DMS114 treated with DMSO at 0.1 percent for 48 hours (cell line): ENCODE measurements around the gene IGLL1.
"Not testable (repeated sequence)": the region's sequence is repeated elsewhere in the genome, so short reads cannot be mapped to it uniquely, and the experiment has no call there.

Source experiments
- DNase-seq: peaks from one replicate; lab custom pipeline; 2025; ENCODE audit not compliant: unreplicated experiment; lab: John Stamatoyannopoulos, UW

The IGLL1 gene

DNA sequence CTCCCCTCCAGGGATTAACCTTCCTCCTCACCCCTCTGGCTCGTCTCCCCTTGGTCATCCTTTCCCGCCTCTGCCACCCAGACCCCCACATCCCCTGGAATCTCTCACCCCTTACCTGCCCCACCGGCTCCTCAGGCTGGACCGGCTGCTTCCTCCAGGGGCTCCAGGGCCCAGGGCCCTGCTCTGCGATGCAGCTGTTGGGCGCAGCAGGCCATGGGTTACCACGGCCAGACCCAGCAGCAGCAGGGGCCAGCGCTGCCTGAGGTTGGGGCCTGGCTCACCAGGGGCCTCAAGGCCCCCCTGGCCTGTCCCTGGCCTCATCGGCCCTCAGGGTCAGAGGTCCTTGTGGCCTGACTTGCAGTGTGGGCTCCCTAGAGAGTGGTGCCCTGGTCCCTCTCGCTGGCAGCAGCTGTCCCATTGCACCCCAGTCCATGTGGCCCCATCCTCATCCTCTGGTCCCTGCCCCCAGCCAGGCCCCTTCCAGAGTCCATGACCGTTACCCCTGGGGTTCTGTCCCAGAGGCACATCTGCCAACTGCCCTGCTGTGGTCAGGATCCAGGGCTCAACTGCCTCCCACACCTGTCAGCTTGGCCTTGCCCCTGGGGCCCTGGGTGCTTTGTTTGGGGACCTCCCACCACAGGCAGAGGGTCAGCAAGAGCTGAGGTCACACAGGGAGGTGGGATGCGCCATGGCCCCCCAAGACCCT, at the start of gene IGLL1:
Gene IGLL1 (minus strand): TSS at position 421 of the 706 bp plus-strand sequence. CDS start 100 bp downstream, at position 321.
- DNase-seq, result no peak

DNA sequence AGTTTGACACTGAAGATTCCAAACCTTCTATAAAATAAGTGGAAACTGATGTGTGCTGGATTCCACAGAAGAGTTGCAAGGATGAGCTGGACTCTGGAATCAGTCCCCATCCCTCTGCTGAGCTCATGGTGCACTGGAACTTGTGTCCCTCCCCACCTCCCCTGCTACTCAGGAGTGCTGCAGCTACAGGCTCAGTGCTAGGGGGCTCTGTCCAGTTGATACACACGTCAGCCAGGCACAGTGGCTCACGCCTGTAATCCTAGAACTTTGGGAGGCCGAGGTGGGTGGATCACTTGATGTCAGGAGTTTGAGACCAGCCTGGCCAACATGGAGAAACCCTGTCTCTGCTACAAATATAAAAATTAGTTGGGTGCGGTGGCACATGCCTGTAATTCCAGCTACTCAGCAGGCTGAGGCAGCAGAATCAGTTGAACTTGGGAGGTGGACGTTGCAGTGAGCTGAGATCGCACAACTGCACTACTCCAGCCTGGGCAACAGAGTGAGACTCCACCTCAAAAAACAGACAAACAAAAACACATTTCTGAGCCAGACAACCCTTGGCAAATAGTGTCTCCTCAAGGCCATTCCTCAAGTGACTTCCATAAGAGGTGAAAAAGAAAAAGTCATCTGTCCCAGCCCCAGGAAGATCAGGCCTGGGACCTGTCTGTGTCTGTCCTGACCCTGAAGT, 48.1 kb upstream of the IGLL1 start:
- DNase-seq, result not testable (repeated sequence)

- DNase-seq, result peak; percentile 12
Observed at GRCh38 chr22:23627401-23628055, 47.4 kb upstream of the IGLL1 start.

DNA sequence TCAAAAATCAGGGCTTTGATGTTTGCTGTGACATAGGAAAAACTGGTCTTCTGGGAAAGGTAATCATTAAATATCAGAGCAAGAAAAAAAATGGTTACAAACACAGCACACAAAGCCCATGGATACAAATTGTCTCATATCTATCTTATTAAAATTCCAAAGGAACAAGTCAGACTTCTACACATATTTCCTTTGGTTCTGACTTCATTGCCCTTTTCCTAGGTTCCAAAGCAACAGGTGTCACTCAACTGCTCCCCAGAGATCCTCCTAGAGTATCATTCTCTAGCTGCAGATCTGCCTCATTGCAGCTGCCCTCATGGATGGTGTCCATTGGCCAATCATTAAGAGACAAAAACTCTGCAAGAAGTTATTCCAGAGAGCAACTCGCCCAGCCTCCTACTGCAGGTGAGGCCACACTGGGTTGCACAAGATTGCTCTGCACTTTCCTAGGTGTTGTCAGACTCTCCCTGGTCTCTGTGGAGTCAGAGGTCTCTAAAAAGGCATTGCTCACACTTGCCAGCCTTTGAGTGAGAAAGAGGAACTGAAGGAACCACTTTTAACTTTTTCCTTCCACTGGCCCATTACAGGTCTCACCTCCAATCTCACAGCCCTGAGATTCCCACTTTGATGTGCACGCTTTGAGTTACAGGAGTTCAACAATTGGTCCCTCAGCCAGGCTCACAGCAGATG, 46.3 kb upstream of the IGLL1 start:
- DNase-seq, result no peak

DNA sequence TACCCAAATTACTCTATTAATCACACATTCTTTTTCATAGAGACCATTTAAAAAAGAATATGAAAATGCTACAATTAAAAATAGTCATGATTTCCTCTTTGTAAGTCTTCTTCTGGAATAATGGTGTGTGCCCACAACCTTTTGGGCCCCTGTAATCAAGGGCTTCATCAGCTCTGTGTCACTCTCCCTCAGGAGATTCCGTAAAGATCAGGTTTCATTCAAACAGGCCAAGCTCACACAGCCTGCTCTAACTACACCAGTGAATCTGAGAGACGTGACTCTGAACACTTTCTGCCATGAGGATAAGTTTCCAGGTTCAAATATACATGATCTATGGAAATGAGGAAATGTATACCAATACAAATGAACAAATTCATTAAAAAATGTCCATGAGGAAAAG, 42.5 kb upstream of the IGLL1 start:
- no peak for DNase-seq

GRCh38 chr22:23621916-23622315, 41.8 kb upstream of the IGLL1 start:
- DNase-seq, result not testable (repeated sequence)

DNA sequence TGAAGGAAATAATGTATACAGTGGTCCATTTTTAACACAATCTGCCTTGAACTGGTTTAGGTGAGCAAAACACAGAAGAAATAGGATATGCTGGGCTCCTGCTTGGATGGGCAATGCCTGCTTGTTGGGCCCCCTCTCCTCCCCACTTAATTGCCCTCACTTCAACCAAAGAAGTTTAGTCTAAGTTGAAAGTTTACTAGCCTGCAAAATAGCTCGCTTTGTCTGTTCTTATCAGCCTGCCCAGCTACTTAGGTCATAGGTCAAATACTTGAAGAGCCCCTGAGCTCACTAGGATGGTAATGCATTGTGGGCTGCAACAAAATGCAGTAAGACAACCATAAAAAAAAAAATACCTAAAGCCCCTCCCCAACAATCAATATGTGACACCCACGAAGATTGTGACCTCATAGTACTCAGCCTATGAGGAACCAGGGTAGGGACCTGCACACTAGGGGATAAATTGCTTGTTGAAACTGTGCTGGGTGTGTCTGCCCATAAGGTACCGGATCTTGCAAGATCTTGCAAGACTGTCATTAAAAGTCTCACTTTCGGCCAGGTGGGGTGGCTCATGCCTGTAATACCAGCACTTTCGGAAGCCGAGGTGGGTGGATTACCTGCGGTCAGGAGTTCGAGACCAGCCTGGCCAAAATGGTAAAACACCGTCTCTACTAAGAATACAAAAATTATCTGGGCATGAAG, 41.1 kb upstream of the IGLL1 start:
- no peak for DNase-seq

GRCh38 chr22:23613193-23613972, 33.3 kb upstream of the IGLL1 start:
- no peak for DNase-seq

DNA sequence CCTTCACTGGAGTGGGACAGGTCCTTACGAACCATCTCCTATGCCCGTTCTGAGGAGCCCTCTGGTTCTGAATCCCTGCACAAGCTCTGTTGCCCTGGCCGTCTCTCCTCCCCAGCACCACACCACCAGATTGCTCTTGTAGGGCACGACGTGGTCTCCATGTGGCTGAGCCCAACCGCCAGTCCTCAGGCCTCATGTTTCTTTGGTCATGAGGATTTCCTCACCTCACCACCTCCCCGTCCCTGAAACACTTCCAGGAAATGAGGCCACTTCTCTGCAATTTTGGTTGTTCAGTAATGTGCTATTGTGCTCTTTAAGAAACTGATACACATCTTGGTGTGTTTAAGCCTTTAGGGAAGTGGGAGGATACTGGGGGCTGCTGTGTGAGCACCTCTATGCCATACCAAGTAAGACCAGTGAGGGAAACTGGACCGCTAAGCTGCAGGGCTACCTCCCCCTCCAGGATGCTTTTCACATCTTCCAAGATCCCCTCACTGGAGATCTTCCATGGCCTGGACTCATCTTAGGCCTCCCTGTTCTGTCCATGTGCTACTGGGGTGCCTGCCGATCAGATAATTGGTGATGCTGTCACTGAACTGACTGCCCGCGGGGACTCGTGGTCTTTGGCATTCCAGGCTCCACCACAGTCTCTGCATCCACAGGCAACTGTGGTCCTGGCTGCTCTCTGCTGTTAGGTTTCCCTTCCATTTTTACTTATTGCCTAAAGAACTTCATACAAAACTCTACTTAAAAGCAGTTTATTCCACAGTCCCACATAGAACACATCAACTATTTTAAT, 30.1 kb upstream of the IGLL1 start:
- DNase-seq, result no peak

DNA sequence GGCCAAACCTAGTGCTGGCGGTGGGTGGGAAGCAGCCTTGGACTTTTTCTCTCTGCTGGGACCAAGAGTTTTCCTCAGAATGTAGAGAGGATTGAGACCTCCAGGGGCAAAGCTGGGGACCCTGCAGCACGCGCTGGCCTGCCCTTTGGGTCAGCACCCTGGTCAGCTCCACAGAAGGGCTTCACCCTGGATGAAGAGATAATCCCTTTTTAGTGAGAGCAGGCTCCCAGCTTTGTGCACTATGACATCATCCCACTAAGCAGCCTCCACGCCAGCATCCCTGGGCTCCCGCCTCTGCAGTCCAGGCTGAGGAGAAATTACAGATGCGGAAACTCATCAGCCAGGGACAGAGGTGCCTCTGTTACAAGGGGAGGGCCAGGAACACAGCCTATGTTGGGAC, 28.5 kb upstream of the IGLL1 start:
- no peak for DNase-seq

DNA sequence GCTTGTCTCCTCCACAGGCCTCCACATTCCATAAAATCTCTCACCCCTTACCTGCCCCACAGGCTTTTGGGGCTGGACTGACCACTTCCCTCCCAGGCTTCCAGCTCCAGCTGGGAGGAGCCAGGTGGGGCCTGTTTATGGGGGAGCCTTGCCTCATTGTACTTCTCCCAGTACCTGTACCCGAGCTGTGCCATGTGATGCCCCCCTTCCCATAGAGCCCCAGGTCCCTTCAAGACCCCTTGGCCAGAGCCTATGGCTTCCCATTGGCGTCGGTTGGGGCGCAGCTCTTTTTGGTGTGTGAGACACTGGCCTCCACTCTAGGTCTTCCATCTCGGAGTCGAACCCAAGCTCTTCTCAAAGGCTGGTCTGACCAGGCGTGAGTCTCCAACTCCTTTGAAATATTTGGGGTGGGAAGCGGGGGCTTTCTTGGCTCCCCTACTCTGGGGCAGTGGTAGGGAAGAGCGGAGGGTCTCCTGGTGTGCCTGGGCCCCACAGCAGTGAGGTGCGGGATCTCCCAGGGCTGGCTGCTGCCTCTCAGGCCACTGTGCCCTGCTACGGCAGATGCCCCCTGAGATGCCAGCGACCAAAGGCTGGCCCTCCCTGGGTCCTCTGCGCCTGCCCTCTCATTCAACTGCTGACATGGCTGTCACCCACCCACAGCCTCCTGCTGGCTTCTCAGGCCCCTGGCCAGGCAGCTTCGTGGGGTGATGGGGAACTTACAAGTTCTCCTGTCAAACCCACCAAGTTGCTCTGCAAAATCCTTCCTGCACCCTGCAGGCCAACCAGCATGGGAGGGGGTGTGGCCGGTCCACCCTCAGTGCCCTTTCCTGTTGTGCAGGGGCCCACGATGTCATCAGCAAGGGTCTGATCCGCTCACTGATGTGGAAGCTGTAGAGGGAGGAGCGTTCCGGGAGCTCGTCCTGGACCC, 26.4 kb upstream of the IGLL1 start:
- no peak for DNase-seq

GRCh38 chr22:23604939-23605712, 25.0 kb upstream of the IGLL1 start:
- DNase-seq, result no peak

DNA sequence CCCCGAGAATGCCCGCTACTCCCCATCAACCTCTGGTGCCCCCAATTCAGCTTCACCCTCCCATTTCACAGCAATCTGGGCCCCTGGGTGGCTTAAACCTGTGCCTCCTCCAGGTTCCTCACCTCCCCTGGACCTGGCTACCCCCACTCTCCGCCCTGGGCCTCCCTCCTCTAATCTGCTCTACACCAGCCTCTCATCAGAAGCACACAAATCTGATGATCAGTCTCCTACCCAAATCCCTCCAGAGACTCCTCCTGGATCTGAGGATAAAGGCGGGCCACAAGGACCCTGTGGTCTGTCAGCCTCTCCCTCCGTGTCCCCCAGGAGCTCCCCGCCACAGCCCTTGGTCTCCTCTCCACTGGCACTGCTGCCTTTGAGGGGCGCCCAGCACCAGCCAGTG, 23.2 kb upstream of the IGLL1 start:
- DNase-seq, result no peak

- DNase-seq, result no peak
Observed at GRCh38 chr22:23598805-23599518, 18.9 kb upstream of the IGLL1 start.

DNA sequence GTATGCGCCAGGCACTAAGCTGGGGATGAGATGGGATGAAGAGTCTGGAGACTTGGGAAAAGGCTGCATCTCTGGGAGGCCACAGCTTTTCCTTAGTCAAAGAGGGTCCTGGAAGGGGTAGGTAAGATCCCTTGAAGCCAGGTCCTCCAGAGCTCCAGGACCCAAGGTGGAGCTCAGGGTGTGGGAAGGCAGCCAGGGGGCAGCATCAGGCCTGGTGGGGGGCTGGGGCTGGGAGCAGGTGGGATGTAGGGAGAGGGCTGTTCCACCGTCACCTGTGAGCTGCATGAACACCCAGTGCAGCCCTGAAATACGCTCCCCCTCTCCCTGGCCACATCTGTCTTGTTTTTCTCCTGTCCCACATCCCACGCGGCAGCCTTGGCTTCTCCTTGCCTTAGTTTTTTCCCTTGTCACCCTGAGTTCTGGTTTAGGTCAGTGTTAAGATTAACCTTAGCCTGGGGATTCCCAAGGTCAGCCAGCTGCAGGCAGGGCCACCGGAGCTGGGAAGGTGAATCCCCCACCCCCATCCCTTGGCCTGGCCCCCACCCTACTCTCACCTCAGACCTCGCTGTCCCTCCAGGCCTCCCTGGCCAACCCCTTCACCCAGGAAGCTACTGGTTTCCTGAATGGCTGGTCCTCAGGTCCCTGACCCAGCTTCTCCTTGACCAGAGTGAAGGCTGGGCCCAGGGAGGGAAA, 17.6 kb upstream of the IGLL1 start:
- not testable (repeated sequence) for DNase-seq

GRCh38 chr22:23595904-23596303, 15.8 kb upstream of the IGLL1 start:
- not testable (repeated sequence) for DNase-seq
